GM12878 (cell line): ENCODE results near the gene KARS1.

Source experiments
- NFIC ChIP-seq: IDR thresholded peaks from 2 replicates; pipeline ENCODE4 v1.6.1; 2012; ENCODE audit warnings: low read depth, mild to moderate bottlenecking, inconsistent platforms, low read length, moderate library complexity
- TAF1 ChIP-seq: IDR thresholded peaks from 2 replicates; pipeline ENCODE4 v1.6.1; 2011; ENCODE audit warnings: mild to moderate bottlenecking, low read depth, low read length, borderline replicate concordance
- TARDBP ChIP-seq: IDR thresholded peaks from 2 replicates; pipeline ENCODE4 v1.6.1; 2016; ENCODE audit warnings: borderline replicate concordance
- TF ChIP-seq, protein P1 (sequence below): IDR thresholded peaks from 2 replicates; pipeline ENCODE4 v1.6.1; 2012; ENCODE audit warnings: low read depth, low read length, improper control_type of control experiment

DNA sequence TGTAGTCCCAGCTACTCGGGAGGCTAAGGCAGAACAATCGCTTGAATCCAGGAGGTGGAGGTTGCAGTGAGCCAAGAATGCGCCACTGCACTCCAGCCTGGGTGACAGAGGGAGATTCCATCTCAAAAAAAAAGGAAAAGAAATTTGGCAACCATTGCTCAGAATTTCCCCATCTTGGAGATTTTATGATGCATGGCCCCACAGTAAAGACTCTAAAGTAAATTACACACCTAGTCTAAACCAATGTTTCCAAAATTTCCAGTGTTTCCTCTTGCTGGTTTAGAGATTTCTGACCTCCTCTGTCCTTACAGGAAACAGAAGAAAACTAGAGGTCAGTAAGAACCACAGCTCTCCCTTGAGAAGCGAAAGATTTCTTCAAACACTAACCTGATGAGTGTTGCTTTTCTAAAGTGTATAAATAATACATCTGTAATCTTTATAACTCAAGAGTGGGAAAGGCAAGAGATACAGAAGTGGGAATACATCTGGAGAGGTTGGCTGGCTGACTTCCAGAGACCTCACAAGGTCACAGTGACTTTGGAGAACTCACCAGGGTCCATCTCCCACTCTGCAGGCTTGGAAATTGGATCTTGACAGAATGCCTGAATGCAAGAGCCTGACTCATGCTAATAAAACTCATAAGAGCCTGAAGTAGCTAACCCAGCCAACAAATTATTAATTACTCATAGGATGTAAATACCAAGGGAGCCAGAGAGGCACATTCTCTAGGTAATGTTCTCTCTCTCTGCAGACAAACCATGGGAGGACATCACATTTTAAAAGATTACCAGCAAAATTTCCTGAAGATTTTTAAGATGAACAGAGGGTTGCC is 33.2 kb downstream of the KARS1 start:
- TF ChIP-seq, protein P1, sequence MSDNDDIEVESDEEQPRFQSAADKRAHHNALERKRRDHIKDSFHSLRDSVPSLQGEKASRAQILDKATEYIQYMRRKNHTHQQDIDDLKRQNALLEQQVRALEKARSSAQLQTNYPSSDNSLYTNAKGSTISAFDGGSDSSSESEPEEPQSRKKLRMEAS: no peak
- TF ChIP-seq NFIC: no peak
- no peak for TF ChIP-seq TARDBP
- no peak for TF ChIP-seq TAF1
